HL-60 (cell line): Measurements from ENCODE around the gene ZBTB42.

Experiments
- CTCF ChIP-seq: IDR thresholded peaks from one replicate; pipeline ENCODE4 v1.5.1; 2011; ENCODE audit warnings: low read length, control low read depth, inconsistent platforms; ENCODE audit not compliant: insufficient read depth
- POLR2AphosphoS5 ChIP-seq: IDR thresholded peaks from 2 replicates; pipeline ENCODE4 v1.6.1; 2012; ENCODE audit warnings: low read depth
- SPI1 ChIP-seq: IDR thresholded peaks from 2 replicates; pipeline ENCODE4 v1.6.1; 2012; ENCODE audit warnings: low read depth, mild to moderate bottlenecking, borderline replicate concordance
- TF ChIP-seq, protein P1 (sequence below): IDR thresholded peaks from 2 replicates; pipeline ENCODE4 v1.6.1; 2012; ENCODE audit warnings: low read depth; ENCODE audit not compliant: insufficient replicate concordance

- no peak for TF ChIP-seq CTCF
- TF ChIP-seq, protein P1, sequence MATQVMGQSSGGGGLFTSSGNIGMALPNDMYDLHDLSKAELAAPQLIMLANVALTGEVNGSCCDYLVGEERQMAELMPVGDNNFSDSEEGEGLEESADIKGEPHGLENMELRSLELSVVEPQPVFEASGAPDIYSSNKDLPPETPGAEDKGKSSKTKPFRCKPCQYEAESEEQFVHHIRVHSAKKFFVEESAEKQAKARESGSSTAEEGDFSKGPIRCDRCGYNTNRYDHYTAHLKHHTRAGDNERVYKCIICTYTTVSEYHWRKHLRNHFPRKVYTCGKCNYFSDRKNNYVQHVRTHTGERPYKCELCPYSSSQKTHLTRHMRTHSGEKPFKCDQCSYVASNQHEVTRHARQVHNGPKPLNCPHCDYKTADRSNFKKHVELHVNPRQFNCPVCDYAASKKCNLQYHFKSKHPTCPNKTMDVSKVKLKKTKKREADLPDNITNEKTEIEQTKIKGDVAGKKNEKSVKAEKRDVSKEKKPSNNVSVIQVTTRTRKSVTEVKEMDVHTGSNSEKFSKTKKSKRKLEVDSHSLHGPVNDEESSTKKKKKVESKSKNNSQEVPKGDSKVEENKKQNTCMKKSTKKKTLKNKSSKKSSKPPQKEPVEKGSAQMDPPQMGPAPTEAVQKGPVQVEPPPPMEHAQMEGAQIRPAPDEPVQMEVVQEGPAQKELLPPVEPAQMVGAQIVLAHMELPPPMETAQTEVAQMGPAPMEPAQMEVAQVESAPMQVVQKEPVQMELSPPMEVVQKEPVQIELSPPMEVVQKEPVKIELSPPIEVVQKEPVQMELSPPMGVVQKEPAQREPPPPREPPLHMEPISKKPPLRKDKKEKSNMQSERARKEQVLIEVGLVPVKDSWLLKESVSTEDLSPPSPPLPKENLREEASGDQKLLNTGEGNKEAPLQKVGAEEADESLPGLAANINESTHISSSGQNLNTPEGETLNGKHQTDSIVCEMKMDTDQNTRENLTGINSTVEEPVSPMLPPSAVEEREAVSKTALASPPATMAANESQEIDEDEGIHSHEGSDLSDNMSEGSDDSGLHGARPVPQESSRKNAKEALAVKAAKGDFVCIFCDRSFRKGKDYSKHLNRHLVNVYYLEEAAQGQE: no peak
- no peak for TF ChIP-seq SPI1
- 0 out of 2 replicates have a peak, but pooled peaks have one; percentile 1 for TF ChIP-seq POLR2AphosphoS5
Measured at GRCh38 chr14:104769324-104770071, 31.4 kb upstream of the ZBTB42 start.
